ENCODE measurements around the gene HLX.

The HLX gene

GRCh38 chr1:220925707-220926106, 46.5 kb downstream of the HLX start:
- DNase-seq (ENCODE audit: low read depth), result no peak

- DNase-seq (ENCODE audit: low read depth), result peak; percentile 11
Observed at GRCh38 chr1:220926146-220926545, 46.9 kb downstream of the HLX start.

- no peak for DNase-seq (ENCODE audit: low read depth)
Observed at GRCh38 chr1:220927442-220927841, 48.2 kb downstream of the HLX start.

- no peak for DNase-seq (ENCODE audit: low read depth)
Observed at GRCh38 chr1:220928320-220928719, 49.1 kb downstream of the HLX start.

- peak; percentile 6 for DNase-seq (ENCODE audit: low read depth)
Observed at GRCh38 chr1:220928725-220929300, 49.6 kb downstream of the HLX start.

- DNase-seq (ENCODE audit: low read depth), result no peak
Observed at GRCh38 chr1:220929304-220929703, 50.1 kb downstream of the HLX start.
